RWPE2 (cell line): ENCODE results near the gene UBR4.

Experiments used
- ATAC-seq: fragments of 200-7000 bp; cut with Tn5 transposase; 3 replicates; pipeline ENCODE4 v1.9.1; 2021; ENCODE audit warnings: low read depth
- DNase-seq: peaks from one replicate; pipeline ENCODE4 v3.0.0-alpha.2; 2020; ENCODE audit warnings: low spot score
- H3K27ac ChIP-seq: fragments of 450-650 bp; 2 replicates; pipeline ENCODE4 v1.5.1; 2017; ENCODE audit warnings: mild to moderate bottlenecking; ENCODE audit not compliant: poor library complexity, severe bottlenecking
- H3K27me3 ChIP-seq: fragments of 250-450 bp; sonication (Bioruptor Pico); 2 replicates; pipeline ENCODE4 v1.5.1; 2021; ENCODE audit warnings: mild to moderate bottlenecking, moderate library complexity; ENCODE audit not compliant: insufficient read depth, poor library complexity, severe bottlenecking
- H3K36me3 ChIP-seq: fragments of 250-450 bp; sonication (Bioruptor Pico); 2 replicates; pipeline ENCODE4 v1.5.1; 2020; ENCODE audit warnings: low read depth, mild to moderate bottlenecking, moderate library complexity
- H3K4me1 ChIP-seq: fragments of 250-450 bp; sonication (Bioruptor Pico); 2 replicates; pipeline ENCODE4 v1.5.1; 2021; ENCODE audit warnings: mild to moderate bottlenecking, moderate library complexity; ENCODE audit not compliant: insufficient read depth, poor library complexity, severe bottlenecking
- H3K4me3 ChIP-seq: fragments of 250-450 bp; sonication (Bioruptor Pico); 2 replicates; pipeline ENCODE4 v1.5.1; 2021; ENCODE audit warnings: mild to moderate bottlenecking, moderate library complexity; ENCODE audit not compliant: severe bottlenecking
- H3K9me3 ChIP-seq: fragments of 250-450 bp; sonication (Bioruptor Pico); 2 replicates; pipeline ENCODE4 v1.5.1; 2021; ENCODE audit warnings: mild to moderate bottlenecking, moderate library complexity; ENCODE audit not compliant: severe bottlenecking
- TF ChIP-seq, protein P1 (sequence below): fragments of 450-650 bp; IDR thresholded peaks from one replicate; pipeline ENCODE4 v1.5.1; 2017; ENCODE audit warnings: mild to moderate bottlenecking, moderate library complexity; ENCODE audit not compliant: poor library complexity, severe bottlenecking

UBR4 gene

DNA sequence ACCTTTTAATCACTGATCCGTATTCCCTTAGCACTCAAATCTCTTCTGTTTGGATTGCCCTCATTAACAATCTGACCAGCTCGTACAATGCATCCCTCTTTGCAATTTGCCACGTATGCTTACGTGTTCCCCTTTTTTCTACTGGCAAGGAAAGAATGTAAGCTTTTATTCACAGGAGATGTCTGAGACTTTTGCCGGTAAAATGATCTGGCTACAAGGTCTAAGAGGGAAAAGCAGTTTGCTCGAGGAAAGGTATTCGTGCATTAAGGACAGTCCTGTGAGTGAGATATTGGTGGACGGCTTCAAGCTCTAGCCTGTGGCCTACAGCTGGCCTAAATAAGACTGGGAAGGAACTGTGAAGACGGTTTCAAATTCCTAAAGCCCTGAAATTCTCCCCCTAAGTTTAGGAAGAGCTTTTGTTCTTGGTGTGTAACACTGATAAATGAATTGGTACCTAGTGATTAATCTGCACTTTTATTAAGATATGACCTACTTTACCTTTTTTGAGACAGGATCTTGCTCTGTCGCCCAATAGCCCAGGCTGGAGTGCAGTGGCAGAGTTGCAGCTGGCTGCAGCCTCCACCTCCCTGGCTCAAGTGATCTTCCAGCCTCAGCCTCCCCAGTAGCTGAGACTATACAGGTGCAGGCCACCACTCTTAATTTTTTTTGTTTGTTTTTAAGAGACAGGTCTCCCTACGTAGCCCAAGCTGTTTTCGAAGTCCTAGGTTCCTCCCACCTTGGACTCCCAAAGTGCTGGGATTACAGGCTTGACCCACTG is 895 bp upstream of the UBR4 start:
- Histone ChIP-seq H3K27me3 (no peaks in the 10 kb centered on the region), H3K4me3 (peak overlapping the region; percentile 89), H3K4me1 (peaks cover 18% of the 10 kb centered on the region), H3K27ac (peak overlapping the region; percentile 70), H3K36me3 (peaks cover 43% of the 10 kb centered on the region), H3K9me3 (no peaks in the 10 kb centered on the region)
- ATAC-seq (peak; percentile 8; the same call in 1 of the 3 replicates), DNase-seq (no peak)
- TF ChIP-seq, protein P1, sequence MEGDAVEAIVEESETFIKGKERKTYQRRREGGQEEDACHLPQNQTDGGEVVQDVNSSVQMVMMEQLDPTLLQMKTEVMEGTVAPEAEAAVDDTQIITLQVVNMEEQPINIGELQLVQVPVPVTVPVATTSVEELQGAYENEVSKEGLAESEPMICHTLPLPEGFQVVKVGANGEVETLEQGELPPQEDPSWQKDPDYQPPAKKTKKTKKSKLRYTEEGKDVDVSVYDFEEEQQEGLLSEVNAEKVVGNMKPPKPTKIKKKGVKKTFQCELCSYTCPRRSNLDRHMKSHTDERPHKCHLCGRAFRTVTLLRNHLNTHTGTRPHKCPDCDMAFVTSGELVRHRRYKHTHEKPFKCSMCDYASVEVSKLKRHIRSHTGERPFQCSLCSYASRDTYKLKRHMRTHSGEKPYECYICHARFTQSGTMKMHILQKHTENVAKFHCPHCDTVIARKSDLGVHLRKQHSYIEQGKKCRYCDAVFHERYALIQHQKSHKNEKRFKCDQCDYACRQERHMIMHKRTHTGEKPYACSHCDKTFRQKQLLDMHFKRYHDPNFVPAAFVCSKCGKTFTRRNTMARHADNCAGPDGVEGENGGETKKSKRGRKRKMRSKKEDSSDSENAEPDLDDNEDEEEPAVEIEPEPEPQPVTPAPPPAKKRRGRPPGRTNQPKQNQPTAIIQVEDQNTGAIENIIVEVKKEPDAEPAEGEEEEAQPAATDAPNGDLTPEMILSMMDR = no peak

DNA sequence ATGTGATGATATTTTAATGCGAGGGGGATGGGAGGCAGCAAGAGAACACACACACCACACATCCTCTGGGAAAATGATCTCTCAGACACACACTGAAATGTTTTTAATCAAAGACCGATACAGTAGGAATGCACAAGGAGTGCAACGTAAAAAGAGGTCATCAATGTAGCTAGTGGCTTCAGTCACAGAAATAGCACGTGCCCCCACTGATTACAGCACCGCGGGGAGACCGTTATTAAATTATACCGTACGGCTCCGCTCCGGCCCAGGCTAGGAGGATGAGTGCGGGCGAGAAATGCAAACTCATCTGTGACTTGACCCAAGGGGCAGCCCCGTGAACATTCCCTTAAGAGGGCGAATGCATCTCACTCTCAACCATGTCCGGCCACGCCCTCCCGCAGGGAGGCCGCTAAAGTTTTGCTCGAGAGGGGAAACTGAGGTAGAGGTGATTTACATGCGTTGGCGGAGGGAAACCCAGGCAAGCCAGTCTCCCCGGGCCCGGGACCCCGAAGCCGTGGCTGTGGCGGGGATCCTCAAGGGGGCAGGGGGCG is 552 bp downstream of the UBR4 start:
- H3K27me3 ChIP-seq = no peaks in the 10 kb centered on the region
- H3K4me1 ChIP-seq = peaks cover 23% of the 10 kb centered on the region

GRCh38 chr1:19208710-19209438 is 1.2 kb downstream of the UBR4 start:
- Histone ChIP-seq H3K4me3 (peak overlapping the region; percentile 89), H3K36me3 (peaks cover 26% of the 10 kb centered on the region), H3K27me3 (no peaks in the 10 kb centered on the region), H3K27ac (peak overlapping the region; percentile 70), H3K4me1 (peaks cover 27% of the 10 kb centered on the region), H3K9me3 (no peaks in the 10 kb centered on the region)
- no peak for DNase-seq
- ATAC-seq = no peak
- TF ChIP-seq, protein P1 = no peak

More for the DNA sequence above, 552 bp downstream of the UBR4 start:
- H3K36me3 ChIP-seq = peaks cover 33% of the 10 kb centered on the region
- peak; percentile 28; the same call in 2 of the 3 replicates for ATAC-seq
- no peaks in the 10 kb centered on the region for H3K9me3 ChIP-seq
- peak overlapping the region; percentile 89 for H3K4me3 ChIP-seq
- peak overlapping the region; percentile 70 for H3K27ac ChIP-seq
- DNase-seq = no peak
- TF ChIP-seq, protein P1 = no peak

- TF ChIP-seq, protein P1 = no peak
- Histone ChIP-seq H3K4me1 (peaks cover 30% of the 10 kb centered on the region), H3K27me3 (no peaks in the 10 kb centered on the region), H3K36me3 (peaks cover 12% of the 10 kb centered on the region), H3K9me3 (no peaks in the 10 kb centered on the region), H3K27ac (no peak overlapping the region), H3K4me3 (no peak overlapping the region)
- DNase-seq = no peak
- no peak for ATAC-seq
These were observed 3.1 kb downstream of the UBR4 start for GRCh38 chr1:19206947-19207346.
